LNCAP (cell line): ENCODE data around the gene APBB2.

Experiments used
- CTCF ChIP-seq: fragments of 450-650 bp; IDR thresholded peaks from 2 replicates; pipeline ENCODE4 v1.5.1; 2017; ENCODE audit warnings: mild to moderate bottlenecking

Gene APBB2

DNA sequence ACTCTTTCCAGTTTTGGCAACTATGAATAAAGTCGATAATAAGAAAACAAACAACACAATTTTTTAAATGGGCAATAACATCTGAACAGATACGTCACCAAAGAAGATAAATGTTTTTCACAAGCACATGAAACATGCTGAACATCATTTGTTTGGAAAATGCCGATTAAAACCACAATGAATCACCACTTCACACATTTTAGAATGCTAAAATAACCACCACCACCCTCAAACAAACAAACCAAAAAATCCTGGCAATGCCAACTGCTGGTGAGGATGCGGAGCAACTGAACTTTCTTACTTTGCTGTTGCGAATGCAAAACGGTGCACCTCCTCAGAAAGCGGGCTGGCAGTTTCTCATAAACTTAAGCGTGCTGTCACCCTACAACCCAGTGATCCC lies 348.6 kb downstream of the APBB2 start:
- no peak for TF ChIP-seq CTCF

DNA sequence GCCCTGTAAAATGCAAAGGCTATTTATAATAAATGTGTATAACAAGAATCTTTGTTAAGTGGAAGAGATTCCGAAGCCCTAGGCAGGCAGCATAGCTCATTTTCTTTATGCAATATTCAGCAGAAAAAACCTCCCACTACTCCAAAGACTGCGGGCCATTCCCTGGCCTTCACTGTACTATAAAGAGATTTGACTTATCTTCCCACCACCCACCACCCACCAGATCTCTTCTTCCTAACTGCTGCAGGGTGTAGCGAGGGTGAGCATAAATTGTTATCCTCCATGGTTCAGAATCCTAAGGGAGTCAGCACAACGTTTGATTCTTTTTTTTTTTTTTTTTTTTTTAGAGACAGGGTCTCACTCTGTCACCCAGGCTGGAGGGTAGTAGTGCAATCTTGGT lies 349.8 kb downstream of the APBB2 start:
- TF ChIP-seq CTCF = no peak

DNA sequence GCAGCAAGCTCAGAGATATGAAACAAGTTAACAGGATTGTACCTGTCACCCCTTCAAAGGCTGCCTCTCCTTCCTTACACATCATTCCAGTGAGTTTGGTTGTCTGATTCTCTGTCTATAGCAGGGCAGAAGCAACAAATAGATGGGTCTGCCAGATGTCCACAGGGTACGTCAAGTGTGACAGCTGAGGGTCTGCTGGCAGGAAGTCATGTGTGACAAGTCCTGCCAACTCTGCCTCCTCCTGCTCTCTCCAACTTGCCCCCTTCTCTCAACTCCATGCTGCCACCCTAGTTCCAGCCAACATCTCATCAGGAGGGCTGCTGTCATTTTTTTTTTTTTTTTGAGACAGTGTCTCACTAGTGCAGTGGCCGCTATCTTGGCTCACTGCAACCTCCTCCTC lies 355.4 kb downstream of the APBB2 start:
- TF ChIP-seq CTCF = no peak

- no peak for TF ChIP-seq CTCF
These were observed 356.4 kb downstream of the APBB2 start for GRCh38 chr4:40857956-40858355.

DNA sequence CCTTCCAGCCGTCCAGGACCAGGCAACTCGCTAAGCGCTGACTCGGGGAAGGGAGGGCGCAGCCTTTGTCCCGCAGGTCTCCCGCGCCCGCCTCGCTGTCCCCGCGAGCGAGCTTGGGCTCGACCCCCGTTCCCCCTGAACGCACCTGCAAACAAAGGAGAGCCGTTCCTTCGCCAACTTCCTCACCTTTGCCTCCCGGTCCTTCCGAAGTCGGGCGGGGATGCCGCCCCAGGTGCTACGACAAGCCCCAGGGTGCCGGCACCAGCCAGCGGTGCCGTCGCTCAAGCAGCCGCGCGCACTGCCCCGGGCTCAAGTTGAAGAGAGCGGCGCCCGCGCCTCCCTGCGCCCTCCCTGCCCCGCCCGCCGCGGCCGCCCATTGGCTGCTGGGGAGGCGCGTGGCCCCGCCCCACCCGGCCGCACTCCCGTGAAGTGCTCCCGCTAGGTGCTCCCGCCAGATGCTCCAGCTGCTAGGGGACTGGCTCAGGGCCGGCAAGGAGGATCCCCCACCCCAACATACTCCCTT lies 357.4 kb downstream of the APBB2 start:
- no peak for TF ChIP-seq CTCF

DNA sequence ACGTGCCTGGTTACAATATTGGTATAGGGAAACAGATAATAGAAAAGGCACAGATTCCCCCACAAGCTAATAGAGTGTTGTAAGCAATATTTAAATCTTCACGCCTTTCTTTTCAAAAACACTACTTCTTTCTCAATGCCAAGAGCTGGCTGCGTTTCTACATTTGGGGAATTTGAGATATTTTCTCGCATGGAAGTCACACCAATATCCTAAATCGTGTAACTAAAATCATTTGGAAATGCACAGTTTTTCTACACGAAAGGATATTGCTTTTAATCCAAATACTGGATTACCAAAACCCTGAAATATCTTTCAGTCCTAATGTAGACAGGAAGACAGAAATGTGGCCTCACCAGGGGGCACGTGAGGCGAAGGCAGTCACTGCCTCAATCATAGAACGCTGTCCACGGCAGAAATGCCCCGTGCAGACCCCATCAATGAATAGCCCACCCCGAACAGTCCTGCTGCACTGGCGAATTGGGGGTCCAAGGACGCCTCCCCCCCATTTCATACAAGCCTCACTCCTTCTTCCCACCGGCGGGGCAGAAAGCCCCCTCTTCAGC lies 358.0 kb downstream of the APBB2 start:
- TF ChIP-seq CTCF = no peak

GRCh38 chr4:40850496-40850895 lies 363.8 kb downstream of the APBB2 start:
- no peak for TF ChIP-seq CTCF

DNA sequence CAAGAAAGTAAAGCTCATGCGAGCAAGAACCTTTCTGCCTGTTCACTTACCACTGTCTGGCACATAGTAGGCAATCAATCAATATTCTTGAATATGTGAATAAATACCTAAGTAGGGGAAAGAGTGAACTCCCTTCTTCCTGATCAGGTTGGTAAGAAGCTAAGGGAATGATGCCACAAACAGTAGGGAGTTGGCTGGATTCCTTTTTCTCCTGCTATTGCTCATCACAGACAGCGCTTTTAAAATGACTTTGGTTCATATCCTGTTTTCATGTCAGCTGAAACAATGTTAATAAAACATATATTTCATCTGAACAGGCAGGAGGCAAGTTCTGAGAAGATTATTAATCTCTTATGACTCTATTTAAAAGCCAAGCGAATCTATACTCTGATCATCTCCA lies 365.4 kb downstream of the APBB2 start:
- no peak for TF ChIP-seq CTCF
